GOT3 (cell line): ENCODE measurements around the gene HOXA6.

Experiments used
- DNase-seq: peaks from one replicate; lab custom pipeline; 2025; ENCODE audit warnings: mixed read lengths; lab: John Stamatoyannopoulos, UW

Gene HOXA6

DNA sequence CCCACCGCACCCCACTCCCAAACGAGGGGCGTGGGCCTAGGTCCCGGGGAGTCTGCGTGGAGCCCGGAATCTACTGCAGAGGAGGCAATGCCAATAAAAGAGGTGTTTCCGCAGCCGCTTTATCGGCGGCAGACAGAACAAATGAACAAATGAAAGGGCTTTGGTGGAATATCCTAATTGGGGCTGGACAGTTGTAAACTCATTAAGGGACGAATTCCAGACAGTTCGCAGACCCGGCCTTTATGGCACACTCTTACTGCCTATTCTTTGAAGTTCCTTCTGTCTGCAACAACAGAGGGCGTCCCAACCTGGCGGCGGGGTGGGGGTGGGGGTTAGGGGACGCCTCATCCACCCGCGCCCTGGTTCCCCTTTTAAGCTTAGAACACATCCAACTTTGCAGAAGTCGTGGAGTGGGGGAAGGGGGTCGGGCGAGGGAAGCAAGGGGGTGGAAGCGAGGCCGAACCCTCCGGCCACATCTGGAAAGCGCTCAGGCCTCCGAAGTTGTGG, 13.7 kb upstream of the HOXA6 start:
- DNase-seq: no peak

DNA sequence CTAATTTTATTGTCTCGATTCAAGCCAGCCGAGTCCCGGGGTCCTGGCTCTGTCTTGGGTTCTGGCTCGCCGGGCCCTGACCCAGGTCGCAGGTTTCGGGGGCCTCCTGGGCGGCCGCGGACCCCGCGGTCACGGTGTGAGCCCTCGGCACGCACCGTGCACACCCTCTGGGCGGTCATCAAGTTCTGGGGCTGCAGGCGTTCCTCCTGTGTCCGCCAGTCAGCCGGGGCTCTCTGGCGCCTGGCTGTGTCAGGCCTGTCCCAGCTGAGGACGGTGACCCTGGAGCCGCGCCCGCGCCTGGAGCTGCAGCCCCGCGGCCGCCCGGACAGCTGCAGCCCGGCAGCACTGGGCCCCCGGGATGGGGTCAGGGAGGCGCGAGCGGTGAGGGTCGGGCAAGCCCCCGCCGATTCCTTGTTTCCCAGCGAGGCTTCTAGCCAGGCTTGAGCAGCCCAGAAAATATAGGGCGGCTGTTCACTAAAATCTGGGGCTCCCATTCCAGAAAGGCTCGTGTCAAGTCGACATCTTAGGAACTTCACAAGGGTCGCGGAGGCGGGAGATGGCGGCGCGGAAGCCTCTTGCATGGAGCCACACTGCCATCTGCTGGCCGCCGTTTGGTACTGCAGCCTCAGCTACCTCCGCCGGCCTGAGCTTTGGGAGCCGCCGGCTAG, 13.1 kb upstream of the HOXA6 start:
- DNase-seq: peak; percentile 81

DNA sequence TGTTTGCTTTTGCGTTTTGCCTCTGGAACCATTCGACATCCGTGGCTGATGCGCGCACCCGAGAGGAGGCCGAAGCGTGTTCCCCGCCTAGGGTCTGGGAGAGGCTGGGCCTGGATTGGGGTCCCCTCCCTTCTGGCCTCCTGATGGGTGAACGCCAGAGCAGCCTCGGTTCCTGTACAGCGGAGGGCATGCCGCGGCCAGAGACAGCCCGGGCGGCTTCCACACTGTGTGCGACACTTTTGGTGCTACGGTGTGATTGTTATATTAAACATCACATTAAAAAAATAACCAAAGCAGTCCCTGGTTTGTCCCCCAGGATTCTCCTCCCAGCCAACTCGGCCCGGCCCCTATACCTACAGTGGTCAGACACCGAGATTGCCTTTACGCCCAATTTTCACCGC, 12.6 kb upstream of the HOXA6 start:
- DNase-seq: no peak

DNA sequence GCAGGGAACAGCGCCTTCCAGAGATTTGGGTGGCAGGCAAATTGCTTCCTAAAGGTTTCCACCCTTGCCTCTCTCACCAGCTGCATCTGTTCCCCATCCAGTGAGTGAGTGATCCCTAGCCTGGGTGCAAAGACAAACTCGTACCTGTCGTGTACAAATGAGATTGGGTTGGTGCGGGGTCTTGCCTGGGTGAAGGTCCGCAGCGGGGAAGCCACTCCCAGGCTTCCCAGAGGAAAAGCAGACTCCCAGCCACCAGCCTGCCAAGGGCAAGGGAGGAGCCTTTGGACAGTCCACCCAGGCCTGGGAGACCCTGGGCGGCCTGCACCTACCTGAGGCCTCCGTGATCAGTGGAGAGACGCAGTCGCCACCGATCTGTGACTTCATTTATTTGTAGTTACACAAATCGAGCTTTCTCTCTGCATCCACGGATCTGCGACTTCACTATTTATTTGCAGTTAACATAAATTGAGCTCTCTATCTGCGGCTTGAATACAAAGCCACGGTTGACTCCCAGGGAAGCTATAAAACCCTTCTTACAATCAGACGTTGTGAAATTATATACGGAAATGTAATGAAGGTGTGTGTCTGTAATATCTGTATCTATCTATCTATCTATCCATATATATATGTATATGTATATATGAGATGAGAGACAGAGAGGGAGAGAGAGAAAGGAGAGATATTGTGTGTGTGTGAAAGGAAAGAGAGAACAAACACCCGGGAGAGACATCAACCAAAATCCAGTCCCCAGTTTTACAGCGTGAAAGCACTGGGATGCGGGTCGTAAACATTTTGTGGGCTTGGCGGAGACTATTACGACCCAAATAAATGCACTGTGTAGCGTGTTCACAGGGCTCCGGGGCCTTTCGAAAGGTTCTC, 11.9 kb upstream of the HOXA6 start:
- DNase-seq: no peak

DNA sequence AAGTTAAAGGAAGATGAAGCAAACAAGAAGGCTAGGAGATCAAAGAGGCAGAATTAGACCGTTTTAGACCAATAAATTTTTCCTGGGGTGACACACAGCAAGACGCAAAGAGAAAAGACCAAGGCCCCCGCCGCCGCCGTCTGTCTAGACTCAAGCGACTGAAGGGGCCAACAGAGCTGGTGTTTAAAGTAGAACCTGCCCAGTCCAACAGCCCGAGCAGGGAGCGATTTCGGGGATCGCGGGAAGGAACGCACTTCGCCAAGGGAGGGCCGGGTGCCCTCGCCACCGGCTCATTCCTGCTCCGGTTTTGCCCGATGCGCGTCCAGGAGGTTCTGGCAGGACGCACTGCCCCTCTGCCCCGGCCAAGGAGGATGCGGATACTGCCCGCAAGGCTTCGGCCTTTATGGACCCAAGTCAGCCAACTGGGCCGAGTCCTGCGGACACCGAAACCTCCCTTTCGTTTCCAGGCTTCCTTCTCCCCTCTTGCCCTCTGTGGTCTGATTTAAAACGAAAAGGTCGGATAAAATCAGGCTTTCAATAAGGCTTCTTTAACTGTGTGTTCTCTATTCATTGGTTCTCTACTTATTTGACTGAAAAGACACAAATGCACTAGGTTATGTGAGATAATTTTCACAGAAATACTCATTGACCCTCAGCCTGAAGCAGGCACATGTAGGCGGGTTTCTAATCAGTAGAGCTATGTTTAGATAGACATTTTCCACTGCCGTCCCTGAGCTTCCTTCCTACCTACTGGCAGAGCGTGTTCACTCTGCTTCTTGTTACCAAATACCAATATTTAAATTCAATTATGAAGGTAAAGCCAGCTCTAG, 11.1 kb upstream of the HOXA6 start:
- DNase-seq: no peak

DNA sequence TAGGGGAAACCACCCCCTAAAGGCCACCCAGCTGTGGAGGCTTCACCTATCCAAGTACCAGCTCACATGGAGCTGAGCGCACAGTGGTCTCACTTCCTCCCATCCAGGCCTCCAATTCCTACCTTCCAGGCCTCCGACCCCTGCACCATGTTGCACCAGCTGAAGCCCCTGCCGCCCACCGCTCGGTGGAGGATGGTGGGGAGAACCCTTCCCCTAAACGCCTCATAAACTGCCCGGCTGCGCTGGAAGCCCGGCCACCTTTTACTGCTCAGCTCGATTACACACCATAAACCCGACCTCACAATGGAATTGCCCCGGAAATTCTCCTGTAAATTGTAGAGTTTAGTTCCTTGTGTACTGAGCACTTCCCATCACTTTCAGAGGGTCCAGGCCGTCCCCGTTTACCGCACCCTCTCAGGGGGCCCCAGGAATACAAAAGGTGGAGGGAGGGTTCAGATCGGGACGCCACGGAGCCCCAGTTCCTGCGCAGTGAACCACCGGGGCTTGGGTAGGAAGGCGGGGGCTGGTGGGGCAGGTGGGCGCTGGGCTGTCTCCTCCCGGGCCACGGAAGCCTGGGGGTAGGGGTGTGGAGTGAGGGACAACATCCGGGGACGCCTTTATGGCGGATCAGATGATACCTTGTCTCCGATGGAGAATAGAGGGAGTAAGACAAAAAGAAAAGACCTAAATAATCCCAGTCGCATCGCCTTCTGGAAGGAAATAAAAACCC, 10.3 kb upstream of the HOXA6 start:
- no peak for DNase-seq

DNA sequence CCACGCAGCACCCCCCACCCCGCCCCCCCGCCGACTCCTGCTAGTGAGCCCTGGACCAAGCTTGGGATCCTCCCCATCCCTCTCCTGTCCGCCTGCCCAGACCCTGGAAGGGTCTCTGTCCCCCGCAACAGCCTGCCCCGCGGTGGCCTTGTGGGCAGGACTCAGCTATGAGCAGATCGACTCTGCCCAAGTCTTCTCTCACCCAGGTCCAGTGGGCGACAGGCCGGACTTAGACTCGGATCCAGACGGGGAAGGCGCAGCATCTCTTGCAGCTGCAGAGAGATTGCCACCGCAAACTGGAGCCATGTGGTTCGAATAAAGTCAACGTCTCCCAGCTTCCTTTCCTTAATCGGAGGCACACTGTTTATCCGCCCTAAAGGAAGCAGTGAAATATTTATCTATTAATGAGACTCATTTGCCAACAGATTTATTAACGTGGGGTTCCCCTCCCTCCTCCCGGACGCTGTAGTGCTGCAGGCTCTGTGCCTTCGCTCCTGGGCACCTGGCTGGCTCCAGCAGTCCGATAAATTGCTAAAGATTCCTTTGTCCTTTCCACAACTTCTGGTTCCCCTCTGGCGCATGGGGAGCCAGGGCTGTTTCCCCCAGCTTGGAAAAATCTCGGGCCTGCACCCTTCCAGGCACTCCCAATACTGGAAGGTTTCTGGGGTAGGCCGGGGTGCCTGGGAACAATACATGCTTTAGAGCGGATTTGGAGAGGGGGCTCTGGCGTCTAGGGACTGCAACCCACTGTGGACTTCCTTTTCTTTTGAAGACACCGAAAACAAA, 9.5 kb upstream of the HOXA6 start:
- DNase-seq: no peak

DNA sequence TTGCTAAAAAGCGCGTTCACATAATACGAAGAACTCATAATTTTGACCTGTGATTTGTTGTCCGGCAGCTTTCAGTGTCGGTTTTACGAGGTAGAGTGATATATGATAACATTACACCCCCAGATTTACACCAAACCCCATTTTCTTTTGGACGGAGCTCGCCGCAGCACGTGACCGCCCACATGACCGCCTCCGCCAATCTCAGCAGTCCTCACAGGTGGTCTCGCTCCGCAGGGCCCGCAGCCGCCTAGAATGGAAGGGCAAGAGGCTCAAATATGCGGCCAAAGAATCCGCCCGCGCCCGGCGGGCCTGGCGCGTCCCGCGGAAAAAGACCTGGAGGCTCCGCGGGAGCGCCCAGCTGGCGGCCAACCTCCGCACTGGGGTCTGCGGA, 8.9 kb upstream of the HOXA6 start, which contains the start of gene HOXA7:
HOXA7 (minus strand) TSS at position 168 of the 391 bp plus-strand sequence; CDS start at position 38, 130 bp downstream.
- DNase-seq: no peak

DNA sequence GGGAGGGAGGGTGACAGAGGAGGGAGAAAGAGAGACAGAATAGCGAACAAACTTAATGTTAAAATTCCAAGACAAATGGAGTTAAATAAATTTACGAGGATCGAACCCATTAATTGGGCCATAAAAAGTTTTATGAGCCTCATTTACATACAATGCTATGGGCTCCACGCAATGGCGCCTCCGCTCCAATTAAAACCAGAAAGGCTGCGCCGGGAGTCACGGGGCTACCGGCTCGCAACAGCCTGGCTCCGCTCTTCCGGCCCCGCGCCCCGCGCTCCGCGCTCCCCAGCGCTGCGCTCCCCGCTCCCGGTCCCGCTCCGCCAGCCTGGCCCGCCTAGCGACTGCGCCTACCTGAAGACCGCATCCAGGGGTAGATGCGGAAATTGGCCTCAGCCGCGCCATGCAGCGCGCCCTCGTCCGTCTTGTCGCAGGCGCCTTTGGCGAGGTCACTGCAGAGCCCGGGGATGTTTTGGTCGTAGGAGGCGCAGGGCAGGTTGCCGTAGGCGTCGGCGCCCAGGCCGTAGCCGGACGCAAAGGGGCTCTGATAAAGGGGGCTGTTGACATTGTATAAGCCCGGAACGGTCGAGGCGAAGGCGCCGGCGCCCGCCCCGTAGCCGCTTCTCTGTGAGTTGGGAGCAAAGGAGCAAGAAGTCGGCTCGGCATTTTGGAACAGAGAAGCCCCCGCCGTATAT, 8.4 kb upstream of the HOXA6 start:
- DNase-seq: no peak

DNA sequence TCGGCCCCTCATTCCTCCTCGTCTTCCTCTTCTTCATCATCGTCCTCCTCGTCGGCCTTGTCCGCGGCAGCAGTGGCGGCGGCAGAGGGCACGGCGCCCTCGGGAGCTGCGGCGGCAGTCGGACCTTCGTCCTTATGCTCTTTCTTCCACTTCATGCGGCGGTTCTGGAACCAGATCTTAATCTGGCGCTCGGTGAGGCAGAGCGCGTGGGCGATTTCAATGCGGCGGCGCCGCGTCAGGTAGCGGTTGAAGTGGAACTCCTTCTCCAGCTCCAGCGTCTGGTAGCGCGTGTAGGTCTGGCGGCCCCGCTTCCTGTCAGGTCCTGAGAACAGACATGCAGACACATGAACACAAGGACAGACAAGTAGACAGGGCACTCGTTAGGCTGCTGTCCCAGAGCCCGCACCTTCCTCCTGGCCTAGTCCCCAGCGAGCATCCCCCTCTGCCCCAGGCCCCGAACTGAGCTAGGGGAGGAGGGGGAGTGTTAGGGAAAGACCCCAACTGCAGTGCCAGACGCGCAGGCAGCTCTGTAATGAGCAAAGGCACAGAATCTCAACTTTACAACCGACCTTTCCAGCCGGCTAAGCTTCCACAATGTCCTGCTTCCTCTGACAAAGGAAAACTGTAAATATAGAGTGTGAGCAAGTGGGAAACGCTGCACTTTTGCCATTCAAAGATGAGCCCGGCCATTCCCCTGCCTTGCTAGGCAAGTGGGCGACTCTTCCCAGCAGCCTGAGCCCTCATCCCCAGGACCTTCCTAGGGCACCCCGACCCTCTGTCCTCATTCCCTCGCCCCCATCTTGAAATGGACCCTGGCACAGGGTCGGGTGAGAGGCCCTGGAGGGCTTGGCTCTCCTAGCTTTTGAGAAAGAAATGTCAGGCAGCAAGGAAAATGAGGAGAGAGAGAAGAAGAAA, 7.6 kb upstream of the HOXA6 start:
- no peak for DNase-seq

DNA sequence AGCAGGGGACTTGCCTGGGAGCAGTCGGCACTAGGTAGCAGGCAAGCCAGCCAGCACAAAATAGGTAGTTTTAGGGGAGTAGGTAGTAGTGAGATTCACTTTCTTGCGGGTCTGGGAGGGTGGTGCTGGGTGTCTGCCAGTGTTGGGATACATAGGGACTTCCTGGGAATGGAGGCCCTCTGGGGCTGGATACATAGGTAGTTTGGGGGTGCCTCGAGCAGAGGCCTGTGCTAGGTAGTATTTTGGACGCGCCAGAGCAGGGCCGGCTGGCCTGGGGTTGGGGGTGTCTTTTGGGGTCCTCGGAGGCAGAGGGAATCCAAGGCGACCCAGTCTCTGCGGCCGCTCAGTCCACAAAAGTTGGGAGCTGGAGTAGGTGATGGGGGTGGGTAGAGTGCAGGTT, 6.8 kb upstream of the HOXA6 start:
- no peak for DNase-seq

DNA sequence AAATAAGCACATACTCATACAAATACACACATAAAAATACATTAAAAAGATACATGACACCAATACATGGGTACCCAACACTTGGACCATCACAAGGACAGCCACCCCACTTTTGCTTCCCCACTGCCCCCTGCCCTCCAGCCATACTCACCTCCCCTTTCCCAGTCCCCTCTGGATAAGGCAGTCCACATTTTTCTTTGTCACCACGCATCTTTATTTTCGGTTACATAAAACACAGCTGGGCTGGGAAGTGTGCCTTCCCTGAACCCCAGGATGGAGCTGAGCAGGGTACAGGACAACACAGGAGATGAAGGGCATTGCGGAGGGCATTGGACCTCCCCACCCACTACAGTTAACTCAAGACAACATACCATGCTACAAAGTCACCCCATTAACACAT, 6.0 kb upstream of the HOXA6 start:
- DNase-seq: no peak

DNA sequence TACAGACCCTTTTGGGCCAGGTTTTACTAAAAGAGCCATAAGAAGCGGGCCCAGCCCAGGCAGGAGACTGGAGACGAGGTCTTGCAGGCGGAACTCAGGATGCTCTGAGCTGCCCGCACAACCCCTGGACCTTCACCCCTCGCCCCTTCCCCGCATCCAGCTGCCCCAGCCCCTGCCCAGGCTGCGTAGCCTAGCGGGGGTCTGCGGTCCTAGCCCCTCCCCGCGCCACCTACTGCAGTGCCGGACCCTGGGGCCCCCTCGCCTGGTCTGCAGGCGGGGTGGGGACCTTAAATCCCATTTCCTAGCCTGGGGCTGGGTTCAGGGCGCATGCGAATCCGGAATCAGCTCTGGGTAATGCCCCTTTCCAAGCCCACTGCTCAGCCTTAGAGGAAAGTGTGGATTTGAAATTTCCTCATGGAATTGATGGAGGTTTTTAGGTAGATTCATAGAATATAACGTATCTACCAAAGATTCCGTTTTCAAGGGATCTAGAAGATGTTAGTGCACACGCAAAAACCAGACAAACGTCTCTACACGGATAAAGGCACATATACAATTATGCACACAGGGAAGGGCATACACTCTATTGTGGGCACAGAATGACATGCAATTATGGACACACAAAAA, 5.4 kb upstream of the HOXA6 start:
- no peak for DNase-seq

DNA sequence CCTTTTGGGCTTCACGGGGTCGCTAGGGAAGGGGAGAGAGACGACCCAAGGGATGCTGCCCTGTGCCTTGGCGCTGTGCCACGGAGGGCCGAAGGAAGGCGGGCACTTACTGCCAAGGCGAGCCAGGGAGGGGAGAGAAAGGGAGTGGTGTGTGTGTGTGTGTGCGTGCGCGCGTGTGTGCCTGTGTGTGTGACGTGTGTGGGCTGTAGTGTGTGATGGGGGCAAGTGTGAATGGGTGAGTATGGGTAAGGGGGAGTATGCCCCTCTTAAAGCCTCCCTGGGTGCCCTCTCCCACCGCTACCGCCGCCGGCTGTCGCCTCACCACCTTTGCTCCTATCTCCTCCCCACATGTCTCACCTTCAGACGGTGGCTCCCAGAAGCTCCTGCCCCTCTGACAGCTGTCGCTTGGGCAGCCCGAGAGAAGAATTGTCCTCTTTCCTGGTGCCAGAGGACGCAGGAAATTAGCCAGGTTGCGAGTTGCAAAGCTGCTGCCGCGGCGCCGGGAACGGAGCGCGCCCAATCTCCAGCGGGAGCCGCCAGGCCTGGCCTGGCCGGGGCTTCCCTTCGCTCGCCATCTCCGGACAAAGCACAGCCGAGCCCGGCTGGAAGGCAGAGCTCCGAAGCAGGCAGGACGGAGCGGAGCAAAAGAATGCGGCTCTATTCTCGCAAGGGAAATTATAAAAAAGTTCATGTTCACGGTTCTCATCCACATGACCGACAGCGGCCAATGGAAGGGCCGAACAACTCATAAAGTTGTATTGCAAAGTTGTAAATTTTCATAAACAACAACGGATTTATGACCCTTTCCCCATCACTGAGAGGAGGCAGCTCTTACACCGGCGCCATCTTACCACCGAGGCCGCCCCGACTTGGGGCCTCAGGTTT, 4.6 kb upstream of the HOXA6 start, which contains the start of gene HOXA3:
HOXA3 (minus strand) TSS at position 653 of the 885 bp plus-strand sequence. CDS start 41,943 bp downstream, outside the sequence.
- DNase-seq: peak; percentile 66

DNA sequence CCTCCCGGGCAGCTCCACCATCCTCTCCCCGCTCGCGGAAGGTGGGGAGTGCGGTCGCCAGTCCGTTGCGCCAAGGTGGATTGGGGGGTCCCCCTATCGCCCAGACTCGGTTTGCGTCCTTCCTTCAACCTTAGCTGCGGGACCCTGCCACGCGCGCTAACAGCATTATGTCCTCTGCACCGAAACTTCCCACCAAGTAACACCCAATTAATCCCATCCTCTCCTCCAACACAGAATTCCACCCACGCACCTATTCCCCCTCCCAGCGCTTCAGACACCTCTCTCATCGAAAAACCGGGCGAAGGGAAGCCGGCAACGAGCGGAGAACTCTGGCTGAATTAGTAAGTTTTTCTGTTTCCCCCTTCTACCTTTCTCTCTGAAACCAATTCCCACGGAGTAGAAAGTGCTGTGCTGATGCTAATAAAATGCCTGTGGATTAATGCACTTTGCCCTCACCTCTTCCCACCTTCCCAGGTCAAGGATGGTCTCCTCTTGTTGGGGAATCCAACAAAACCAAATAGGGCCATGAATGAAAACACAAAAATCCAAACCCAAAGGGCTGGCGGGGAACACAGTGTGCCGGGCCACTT, 3.9 kb upstream of the HOXA6 start:
- no peak for DNase-seq

DNA sequence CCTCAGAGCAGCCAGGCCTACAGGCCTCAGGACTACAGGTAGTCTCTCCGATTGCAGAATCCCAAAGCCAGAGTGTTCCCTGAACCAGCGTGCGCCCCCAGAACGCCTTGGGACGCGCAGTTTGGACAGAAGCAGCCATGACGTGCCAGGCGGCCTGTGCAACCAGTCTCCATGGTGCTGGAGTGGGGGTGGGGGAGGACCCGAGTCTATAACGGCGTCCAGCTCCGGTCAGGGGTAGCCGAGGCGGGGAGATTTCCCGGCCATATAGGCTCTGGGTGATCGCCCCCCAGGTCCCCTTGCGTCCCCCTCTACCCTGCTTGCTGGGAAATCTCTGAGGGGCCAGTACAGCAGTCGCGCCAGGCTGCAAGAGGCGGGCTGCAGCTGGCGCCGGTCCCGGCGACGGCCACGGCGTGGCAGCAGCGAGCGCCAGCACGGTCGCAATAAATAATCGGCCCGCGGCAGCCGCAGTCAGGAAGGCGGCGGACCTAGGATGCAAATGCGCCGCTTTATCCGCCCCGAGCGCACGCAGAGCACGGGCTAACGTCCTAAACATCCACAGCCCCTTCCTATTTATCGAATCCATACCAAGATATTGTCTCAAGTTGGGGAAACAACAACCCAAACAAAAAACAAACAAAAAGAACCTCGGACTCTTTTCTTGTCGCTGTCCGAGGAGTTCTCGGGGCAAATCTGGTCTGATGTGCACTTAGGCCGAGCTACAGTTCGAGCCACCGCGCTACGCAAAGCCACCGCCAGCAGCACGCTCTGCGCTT, 3.2 kb upstream of the HOXA6 start:
- peak; percentile 75 for DNase-seq
